Hepatocyte (in vitro differentiated cells): Measurements from ENCODE around the gene RNU6-9. TPM values are rescaled to one million over a fixed set of nuclear protein-coding genes. Genes with fewer than 3 reads are reported as not detected.
A peak's percentile ranks its signal among the peaks of the same experiment; 100 is the strongest.
"Not testable (repeated sequence)": the region's sequence is repeated elsewhere in the genome, so short reads cannot be mapped to it uniquely, and the experiment has no call there.

Experiments
- DNase-seq: peaks from one replicate; pipeline ENCODE4 v3.0.0-alpha.2; 2016; ENCODE audit warnings: low spot score
- H2AFZ ChIP-seq: fragments of 200-600 bp; sonication (generic); 2 replicates; pipeline ENCODE4 v1.6.0; 2016; ENCODE audit warnings: antibody characterized with exemption, mild to moderate bottlenecking
- H3K27ac ChIP-seq: fragments of 200-600 bp; sonication (generic); 2 replicates; pipeline ENCODE4 v1.5.1; 2016; ENCODE audit warnings: mild to moderate bottlenecking
- H3K27me3 ChIP-seq: fragments of 200-600 bp; sonication (generic); 2 replicates; pipeline ENCODE4 v1.6.1; 2016
- H3K36me3 ChIP-seq: fragments of 200-600 bp; sonication (generic); replicated peaks from 2 replicates; pipeline ENCODE4 v1.5.1; 2016; ENCODE audit warnings: low read depth; ENCODE audit not compliant: insufficient read depth
- H3K4me1 ChIP-seq: fragments of 200-600 bp; sonication (generic); 2 replicates; pipeline ENCODE4 v1.5.1; 2016; ENCODE audit warnings: mild to moderate bottlenecking, moderate library complexity; ENCODE audit not compliant: insufficient read depth
- H3K4me2 ChIP-seq: fragments of 200-600 bp; sonication (generic); 2 replicates; pipeline ENCODE4 v1.6.0; 2016
- H3K4me3 ChIP-seq: fragments of 200-600 bp; sonication (generic); 2 replicates; pipeline ENCODE4 v1.5.1; 2016; ENCODE audit warnings: mild to moderate bottlenecking
- H3K79me2 ChIP-seq: fragments of 200-600 bp; sonication (generic); 2 replicates; pipeline ENCODE4 v1.6.0; 2017; ENCODE audit warnings: mild to moderate bottlenecking
- H3K9me2 ChIP-seq: fragments of 200-600 bp; sonication (generic); replicated peaks from 2 replicates; pipeline ENCODE4 v1.6.0; 2017; ENCODE audit warnings: mild to moderate bottlenecking; ENCODE audit not compliant: insufficient read depth
- H3K9me3 ChIP-seq: fragments of 200-600 bp; sonication (generic); 2 replicates; pipeline ENCODE4 v1.5.1; 2016; ENCODE audit warnings: low read depth, mild to moderate bottlenecking
- H4K20me1 ChIP-seq: fragments of 200-600 bp; sonication (generic); 2 replicates; pipeline ENCODE4 v1.6.0; 2016; ENCODE audit warnings: mild to moderate bottlenecking; ENCODE audit not compliant: insufficient read depth, poor library complexity, severe bottlenecking
- EZH2 ChIP-seq: fragments of 200-600 bp; sonication (generic); IDR thresholded peaks from 2 replicates; pipeline ENCODE4 v1.6.1; 2016; ENCODE audit warnings: antibody characterized with exemption, mild to moderate bottlenecking, borderline replicate concordance
- EZH2phosphoT487 ChIP-seq: fragments of 200-600 bp; sonication (generic); IDR thresholded peaks from one replicate; pipeline ENCODE4 v1.6.1; 2018; ENCODE audit warnings: antibody characterized with exemption, mild to moderate bottlenecking, low read depth, moderate library complexity; ENCODE audit not compliant: unreplicated experiment, severe bottlenecking
- WGBS: methylation state at CpG from one replicate; pipeline ENCODE4 v1.1.6; 2016; ENCODE audit warnings: low lambda C conversion rate; ENCODE audit errors: missing lambda C conversion rate; 5-methylcytosine and 5-hydroxymethylcytosine counted together
- polyA plus RNA-seq: library from polyadenylated mRNA; unstranded; fragments of >200 nt; fragmentation: Nextera tagmentation; extraction: Ambion mirVana; gene quantifications from 2 replicates; pipeline ENCODE4 v1.2.1, GENCODE V29; 2016
- total RNA-seq: library from RNA; depleted of rRNA; stranded (reverse); fragments of >200 nt; gene quantifications from 2 replicates; pipeline ENCODE4 v1.2.3, GENCODE V29; 2014
- TF ChIP-seq, protein P1 (sequence below): fragments of 200-600 bp; sonication (generic); IDR thresholded peaks from 2 replicates; pipeline ENCODE4 v1.5.1; 2016; ENCODE audit warnings: antibody characterized with exemption, mild to moderate bottlenecking; ENCODE audit not compliant: poor library complexity

RNU6-9 gene
- total and polyA plus RNA-seq, 2 experiments from 2014 or later = not detected

DNA sequence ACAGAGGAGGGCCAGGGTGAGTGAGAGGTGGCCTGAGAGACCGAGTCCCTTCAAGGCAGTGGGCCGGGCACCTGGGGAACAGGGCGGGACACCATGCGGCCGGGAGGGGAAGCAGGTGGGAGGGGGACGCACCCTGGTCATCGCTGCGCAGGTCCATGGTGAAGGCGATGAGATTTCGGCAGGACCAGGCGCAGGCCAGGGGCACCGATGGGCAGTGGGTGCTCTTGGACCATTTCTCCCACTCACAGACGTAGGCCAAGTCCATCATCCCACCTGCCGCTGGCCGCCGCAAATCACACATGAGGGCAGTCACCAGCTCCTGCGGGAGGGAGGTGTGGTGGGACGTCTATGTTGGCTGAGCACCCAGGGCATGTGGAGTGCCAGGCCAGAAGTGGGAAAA, 2.5 kb upstream of the RNU6-9 start:
- H4K20me1 ChIP-seq = no peaks in the 10 kb centered on the region
- no peak for TF ChIP-seq EZH2
- no peak for TF ChIP-seq EZH2phosphoT487
- TF ChIP-seq, protein P1, sequence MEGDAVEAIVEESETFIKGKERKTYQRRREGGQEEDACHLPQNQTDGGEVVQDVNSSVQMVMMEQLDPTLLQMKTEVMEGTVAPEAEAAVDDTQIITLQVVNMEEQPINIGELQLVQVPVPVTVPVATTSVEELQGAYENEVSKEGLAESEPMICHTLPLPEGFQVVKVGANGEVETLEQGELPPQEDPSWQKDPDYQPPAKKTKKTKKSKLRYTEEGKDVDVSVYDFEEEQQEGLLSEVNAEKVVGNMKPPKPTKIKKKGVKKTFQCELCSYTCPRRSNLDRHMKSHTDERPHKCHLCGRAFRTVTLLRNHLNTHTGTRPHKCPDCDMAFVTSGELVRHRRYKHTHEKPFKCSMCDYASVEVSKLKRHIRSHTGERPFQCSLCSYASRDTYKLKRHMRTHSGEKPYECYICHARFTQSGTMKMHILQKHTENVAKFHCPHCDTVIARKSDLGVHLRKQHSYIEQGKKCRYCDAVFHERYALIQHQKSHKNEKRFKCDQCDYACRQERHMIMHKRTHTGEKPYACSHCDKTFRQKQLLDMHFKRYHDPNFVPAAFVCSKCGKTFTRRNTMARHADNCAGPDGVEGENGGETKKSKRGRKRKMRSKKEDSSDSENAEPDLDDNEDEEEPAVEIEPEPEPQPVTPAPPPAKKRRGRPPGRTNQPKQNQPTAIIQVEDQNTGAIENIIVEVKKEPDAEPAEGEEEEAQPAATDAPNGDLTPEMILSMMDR = no peak
- no peak overlapping the region for H3K4me3 ChIP-seq
- H2AFZ ChIP-seq = no peak overlapping the region
- H3K4me2 ChIP-seq = no peak overlapping the region
- H3K9me2 ChIP-seq = no peaks in the 10 kb centered on the region
- DNase-seq = no peak
- no peaks in the 10 kb centered on the region for H3K9me3 ChIP-seq
- H3K27ac ChIP-seq = no peak overlapping the region
- H3K36me3 ChIP-seq = no peaks in the 10 kb centered on the region
- no peaks in the 10 kb centered on the region for H3K4me1 ChIP-seq
- H3K79me2 ChIP-seq = peaks cover 20% of the 10 kb centered on the region
- H3K27me3 ChIP-seq = no peaks in the 10 kb centered on the region
- WGBS = 96% methylated on average over 15 of the region's 18 CpGs

DNA sequence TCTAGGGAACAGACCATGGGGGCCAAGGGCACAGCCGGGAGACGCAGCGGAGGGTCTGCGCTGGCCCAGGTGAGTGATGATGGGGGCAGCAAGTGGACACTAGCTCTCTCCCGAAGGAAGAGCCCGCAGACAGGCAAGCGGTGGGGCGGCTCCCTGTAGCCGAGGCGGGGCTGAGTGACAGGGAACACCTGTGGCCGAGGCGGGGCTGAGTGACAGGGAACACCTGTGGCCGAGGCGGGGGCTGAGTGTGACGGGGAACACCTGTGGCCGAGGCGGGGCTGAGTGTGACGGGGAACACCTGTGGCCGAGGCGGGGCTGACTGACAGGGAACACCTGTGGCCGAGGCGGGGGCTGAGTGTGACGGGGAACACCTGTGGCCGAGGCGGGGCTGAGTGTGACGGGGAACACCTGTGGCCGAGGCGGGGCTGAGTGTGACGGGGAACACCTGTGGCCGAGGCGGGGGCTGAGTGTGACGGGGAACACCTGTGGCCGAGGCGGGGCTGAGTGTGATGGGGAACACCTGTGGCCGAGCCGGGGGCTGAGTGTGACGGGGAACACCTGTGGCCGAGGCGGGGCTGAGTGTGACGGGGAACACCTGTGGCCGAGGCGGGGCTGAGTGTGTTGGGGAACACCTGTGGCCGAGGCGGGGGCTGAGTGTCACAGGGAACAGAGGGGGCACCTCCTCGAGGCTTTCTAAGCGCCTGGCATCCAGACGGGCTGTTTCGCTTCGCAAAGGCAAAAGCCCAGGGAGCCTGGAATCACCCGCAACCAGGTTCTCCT, 1.7 kb upstream of the RNU6-9 start:
- Histone ChIP-seq H3K4me2 (peak overlapping the region; percentile 68), H3K79me2 (peaks cover 20% of the 10 kb centered on the region), H3K4me3 (peak overlapping the region; percentile 88), H3K27ac (peak overlapping the region; percentile 92)
- not testable (repeated sequence) for H3K36me3 ChIP-seq, H4K20me1 ChIP-seq, H2AFZ ChIP-seq, H3K9me2 ChIP-seq, H3K9me3 ChIP-seq, H3K27me3 ChIP-seq, DNase-seq, H3K4me1 ChIP-seq
- WGBS = 87% methylated on average over 19 of the region's 50 CpGs

DNA sequence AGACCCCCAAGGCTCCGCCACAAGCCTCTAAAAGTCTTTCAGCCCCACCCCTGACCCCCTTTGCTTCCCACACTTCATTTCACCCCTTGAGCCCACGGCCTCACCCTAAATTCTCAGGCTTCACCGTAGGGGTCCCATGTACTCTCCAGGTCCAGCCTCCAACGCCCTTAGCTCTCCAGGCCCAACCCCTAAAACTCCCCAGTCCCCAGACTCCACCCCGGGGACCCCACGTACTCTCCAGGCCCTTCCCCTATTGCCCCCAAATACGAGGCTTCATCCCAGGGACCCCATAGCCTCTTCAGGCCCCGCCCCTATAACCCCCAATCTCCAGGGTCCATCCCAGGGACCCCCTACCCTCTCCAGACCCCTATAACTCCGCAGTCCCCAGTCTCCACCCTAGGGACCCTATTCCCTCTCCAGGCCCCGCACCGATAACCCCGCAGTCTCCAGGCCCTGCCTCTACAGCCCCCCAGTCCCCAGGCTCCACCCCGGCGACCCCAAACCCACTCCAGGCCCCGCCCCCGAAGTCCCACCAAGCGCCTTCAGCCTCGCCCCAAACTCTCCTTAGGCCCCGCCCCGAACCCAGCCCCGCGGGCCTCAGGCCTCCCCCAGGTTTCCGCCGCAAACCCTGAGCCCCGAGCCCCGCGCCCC, 916 bp upstream of the RNU6-9 start:
- no peaks in the 10 kb centered on the region for H3K4me1 ChIP-seq
- no peaks in the 10 kb centered on the region for H4K20me1 ChIP-seq
- peak overlapping the region; percentile 88 for H3K4me3 ChIP-seq
- H3K9me3 ChIP-seq = no peaks in the 10 kb centered on the region
- peaks cover 20% of the 10 kb centered on the region for H3K79me2 ChIP-seq
- no peak for TF ChIP-seq EZH2phosphoT487
- TF ChIP-seq EZH2 = no peak
- TF ChIP-seq, protein P1 = no peak
- peak overlapping the region; percentile 68 for H3K4me2 ChIP-seq
- peak overlapping the region; percentile 92 for H3K27ac ChIP-seq
- H2AFZ ChIP-seq = peak overlapping the region; percentile 59
- H3K27me3 ChIP-seq = no peaks in the 10 kb centered on the region
- DNase-seq = no peak
- WGBS = 13% methylated on average over 9 of the region's 27 CpGs
- H3K36me3 ChIP-seq = no peaks in the 10 kb centered on the region
- H3K9me2 ChIP-seq = no peaks in the 10 kb centered on the region

DNA sequence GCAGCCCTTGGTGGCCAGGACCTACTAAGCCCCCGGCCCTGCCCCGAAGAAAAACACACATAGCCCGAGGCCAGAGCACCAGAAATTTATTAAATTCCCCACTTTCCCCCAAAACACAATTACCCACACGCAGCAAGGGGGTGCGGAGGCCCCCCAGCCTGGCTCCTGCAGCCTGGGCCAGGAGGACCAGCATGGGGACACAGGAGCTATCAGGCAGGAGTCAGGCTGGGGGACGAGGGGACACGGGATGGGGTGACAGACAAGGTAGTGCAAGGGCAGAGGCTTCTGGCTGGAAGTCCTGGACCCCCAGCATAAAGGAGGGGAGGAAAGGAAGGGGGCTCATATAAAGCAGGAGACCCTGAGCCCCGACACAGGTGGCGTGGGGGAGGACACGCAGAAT, 3.1 kb downstream of the RNU6-9 start:
- Histone ChIP-seq H3K9me2 (no peaks in the 10 kb centered on the region), H3K4me1 (no peaks in the 10 kb centered on the region), H3K4me2 (no peak overlapping the region)

More for the DNA sequence above, 3.1 kb downstream of the RNU6-9 start:
- H3K79me2 ChIP-seq = peaks cover 8% of the 10 kb centered on the region
- H4K20me1 ChIP-seq = no peaks in the 10 kb centered on the region
- DNase-seq = no peak
- no peaks in the 10 kb centered on the region for H3K36me3 ChIP-seq
- no peak overlapping the region for H3K4me3 ChIP-seq
- no peak overlapping the region for H3K27ac ChIP-seq
- H2AFZ ChIP-seq = no peak overlapping the region
- no peaks in the 10 kb centered on the region for H3K9me3 ChIP-seq
- no peaks in the 10 kb centered on the region for H3K27me3 ChIP-seq
- TF ChIP-seq EZH2phosphoT487 (no peak), EZH2 (no peak)
- TF ChIP-seq, protein P1 = no peak
- WGBS = 86% methylated on average over 10 of the region's 10 CpGs
